ENCODE measurements around the gene REELD1.

REELD1 gene

DNA sequence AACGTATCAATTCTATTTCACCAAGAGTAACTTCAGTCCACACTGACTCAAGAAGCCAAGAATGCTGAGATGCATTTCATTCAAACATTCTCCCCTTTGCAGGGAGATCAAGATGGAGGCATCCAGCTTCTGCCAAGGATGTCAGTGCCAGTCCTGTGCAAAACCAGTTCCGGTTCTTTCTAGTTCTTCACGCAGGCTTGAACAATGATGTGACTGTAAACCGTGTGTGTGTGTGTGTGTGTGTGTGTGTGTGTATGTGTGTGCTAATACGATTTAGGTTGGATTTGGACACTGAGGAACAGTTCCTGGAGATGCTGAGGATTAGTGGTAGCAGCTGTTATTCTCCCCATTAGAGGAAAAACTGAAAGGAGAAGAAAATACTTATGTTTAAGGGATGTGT lies at the start of gene REELD1:
Gene REELD1, plus strand, starts transcription at position 301 of the 400 bp plus-strand sequence. CDS start 2,415 bp downstream, outside the sequence.
- Histone ChIP-seq H3K27ac (ENCODE audit: extremely low read depth, low read depth, low read length) (no peak within 1 kb of the TSS), H3K4me1 (ENCODE audit: control insufficient read depth, insufficient read depth, low read length) (no peaks in the 10 kb centered on the region)
- POLR2A ChIA-PET, result no interaction called here

DNA sequence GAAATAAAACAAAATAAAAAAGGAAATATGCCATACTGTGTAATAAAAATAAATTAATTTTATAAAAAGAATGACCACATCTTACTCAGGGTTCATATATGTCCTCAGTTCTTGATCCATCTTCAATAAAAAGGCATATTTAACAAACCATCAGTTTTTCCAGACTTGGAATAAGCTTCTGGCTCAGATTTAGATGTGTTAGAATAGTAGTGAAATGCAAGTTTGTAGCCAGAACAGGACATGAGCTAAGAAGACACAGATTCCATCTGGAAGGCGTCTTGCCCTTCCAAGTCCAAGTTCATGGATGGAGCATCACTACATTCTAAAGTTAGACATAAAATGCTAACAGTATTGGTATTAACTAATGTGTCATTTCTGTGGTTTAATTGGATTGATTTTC lies 49.1 kb upstream of the REELD1 start:
- H3K36me3 ChIP-seq (ENCODE audit: control insufficient read depth in 2 of 2, insufficient read depth in 1 of 2, low read length in 2 of 2), result no peaks in the 10 kb centered on the region
- H3K9me3 ChIP-seq (ENCODE audit: control insufficient read depth, insufficient read depth, low read depth, low read length), result no peaks in the 10 kb centered on the region
- H3K27ac ChIP-seq (ENCODE audit: extremely low read depth, low read depth, low read length), result no peak overlapping the region
- no peak for TF ChIP-seq ZNF175 (tag by site-specific recombination; IDR thresholded peaks at IDR 0.05)
- no peak for TF ChIP-seq PRDM1 (tag by site-specific recombination; IDR thresholded peaks at IDR 0.05)
- TF ChIP-seq, protein P1, sequence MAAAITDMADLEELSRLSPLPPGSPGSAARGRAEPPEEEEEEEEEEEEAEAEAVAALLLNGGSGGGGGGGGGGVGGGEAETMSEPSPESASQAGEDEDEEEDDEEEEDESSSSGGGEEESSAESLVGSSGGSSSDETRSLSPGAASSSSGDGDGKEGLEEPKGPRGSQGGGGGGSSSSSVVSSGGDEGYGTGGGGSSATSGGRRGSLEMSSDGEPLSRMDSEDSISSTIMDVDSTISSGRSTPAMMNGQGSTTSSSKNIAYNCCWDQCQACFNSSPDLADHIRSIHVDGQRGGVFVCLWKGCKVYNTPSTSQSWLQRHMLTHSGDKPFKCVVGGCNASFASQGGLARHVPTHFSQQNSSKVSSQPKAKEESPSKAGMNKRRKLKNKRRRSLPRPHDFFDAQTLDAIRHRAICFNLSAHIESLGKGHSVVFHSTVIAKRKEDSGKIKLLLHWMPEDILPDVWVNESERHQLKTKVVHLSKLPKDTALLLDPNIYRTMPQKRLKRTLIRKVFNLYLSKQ (tag by site-specific recombination; IDR thresholded peaks at IDR 0.05; ENCODE audit: borderline replicate concordance), result no peak
- no peak for TF ChIP-seq ZFP37 (tag by site-specific recombination; IDR thresholded peaks at IDR 0.05)
- no peak for TF ChIP-seq ZNF571 (tag by site-specific recombination; IDR thresholded peaks at IDR 0.05)
- TF ChIP-seq ZNF24 (tag by site-specific recombination; IDR thresholded peaks at IDR 0.05), result no peak
- TF ChIP-seq ZNF169 (tag by site-specific recombination; IDR thresholded peaks at IDR 0.05), result no peak
- TF ChIP-seq ZNF658 (tag by site-specific recombination; IDR thresholded peaks at IDR 0.05), result no peak
- TF ChIP-seq MEIS1 (CRISPR knock-in tag; IDR thresholded peaks at IDR 0.05; ENCODE audit: borderline replicate concordance), result no peak
- TF ChIP-seq ZEB2 (tag by site-specific recombination; IDR thresholded peaks at IDR 0.05), result no peak
- TF ChIP-seq ZNF157 (tag by site-specific recombination; IDR thresholded peaks at IDR 0.05), result no peak
- TF ChIP-seq, protein P2, sequence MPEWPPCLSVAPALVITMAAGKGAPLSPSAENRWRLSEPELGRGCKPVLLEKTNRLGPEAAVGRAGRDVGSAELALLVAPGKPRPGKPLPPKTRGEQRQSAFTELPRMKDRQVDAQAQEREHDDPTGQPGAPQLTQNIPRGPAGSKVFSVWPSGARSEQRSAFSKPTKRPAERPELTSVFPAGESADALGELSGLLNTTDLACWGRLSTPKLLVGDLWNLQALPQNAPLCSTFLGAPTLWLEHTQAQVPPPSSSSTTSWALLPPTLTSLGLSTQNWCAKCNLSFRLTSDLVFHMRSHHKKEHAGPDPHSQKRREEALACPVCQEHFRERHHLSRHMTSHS (tag by site-specific recombination; IDR thresholded peaks at IDR 0.05), result no peak
- no peak for TF ChIP-seq MZF1 (tag by site-specific recombination; IDR thresholded peaks at IDR 0.05; ENCODE audit: borderline replicate concordance)
- no peaks in the 10 kb centered on the region for H3K4me1 ChIP-seq (ENCODE audit: control insufficient read depth, insufficient read depth, low read length)
- CTCF ChIA-PET, result no interaction called here
- POLR2A ChIA-PET, result no interaction called here
- no peak overlapping the region for H3K4me3 ChIP-seq (ENCODE audit: low read depth, low read length)

More for the DNA sequence above, at the start of gene REELD1:
- Histone ChIP-seq H3K9me3 (ENCODE audit: control insufficient read depth, insufficient read depth, low read depth, low read length) (no peaks in the 10 kb centered on the region), H3K36me3 (ENCODE audit: control insufficient read depth in 2 of 2, insufficient read depth in 1 of 2, low read length in 2 of 2) (no peaks in the 10 kb centered on the region), H3K4me3 (ENCODE audit: low read depth, low read length) (no peak within 1 kb of the TSS)
- TF ChIP-seq ZNF37A (tag by site-specific recombination; IDR thresholded peaks at IDR 0.05), result no peak
- no peak for TF ChIP-seq ZNF629 (tag by site-specific recombination; IDR thresholded peaks at IDR 0.05)
- no peak for TF ChIP-seq ZNF623 (tag by site-specific recombination; IDR thresholded peaks at IDR 0.05)
- TF ChIP-seq ZFP69B (tag by site-specific recombination; IDR thresholded peaks at IDR 0.05), result no peak
- no peak for TF ChIP-seq ZNF558 (tag by site-specific recombination; IDR thresholded peaks at IDR 0.05)
- TF ChIP-seq, protein P3, sequence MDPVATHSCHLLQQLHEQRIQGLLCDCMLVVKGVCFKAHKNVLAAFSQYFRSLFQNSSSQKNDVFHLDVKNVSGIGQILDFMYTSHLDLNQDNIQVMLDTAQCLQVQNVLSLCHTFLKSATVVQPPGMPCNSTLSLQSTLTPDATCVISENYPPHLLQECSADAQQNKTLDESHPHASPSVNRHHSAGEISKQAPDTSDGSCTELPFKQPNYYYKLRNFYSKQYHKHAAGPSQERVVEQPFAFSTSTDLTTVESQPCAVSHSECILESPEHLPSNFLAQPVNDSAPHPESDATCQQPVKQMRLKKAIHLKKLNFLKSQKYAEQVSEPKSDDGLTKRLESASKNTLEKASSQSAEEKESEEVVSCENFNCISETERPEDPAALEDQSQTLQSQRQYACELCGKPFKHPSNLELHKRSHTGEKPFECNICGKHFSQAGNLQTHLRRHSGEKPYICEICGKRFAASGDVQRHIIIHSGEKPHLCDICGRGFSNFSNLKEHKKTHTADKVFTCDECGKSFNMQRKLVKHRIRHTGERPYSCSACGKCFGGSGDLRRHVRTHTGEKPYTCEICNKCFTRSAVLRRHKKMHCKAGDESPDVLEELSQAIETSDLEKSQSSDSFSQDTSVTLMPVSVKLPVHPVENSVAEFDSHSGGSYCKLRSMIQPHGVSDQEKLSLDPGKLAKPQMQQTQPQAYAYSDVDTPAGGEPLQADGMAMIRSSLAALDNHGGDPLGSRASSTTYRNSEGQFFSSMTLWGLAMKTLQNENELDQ (tag by site-specific recombination; IDR thresholded peaks at IDR 0.05; ENCODE audit: low read depth), result no peak
- TF ChIP-seq, protein P4, sequence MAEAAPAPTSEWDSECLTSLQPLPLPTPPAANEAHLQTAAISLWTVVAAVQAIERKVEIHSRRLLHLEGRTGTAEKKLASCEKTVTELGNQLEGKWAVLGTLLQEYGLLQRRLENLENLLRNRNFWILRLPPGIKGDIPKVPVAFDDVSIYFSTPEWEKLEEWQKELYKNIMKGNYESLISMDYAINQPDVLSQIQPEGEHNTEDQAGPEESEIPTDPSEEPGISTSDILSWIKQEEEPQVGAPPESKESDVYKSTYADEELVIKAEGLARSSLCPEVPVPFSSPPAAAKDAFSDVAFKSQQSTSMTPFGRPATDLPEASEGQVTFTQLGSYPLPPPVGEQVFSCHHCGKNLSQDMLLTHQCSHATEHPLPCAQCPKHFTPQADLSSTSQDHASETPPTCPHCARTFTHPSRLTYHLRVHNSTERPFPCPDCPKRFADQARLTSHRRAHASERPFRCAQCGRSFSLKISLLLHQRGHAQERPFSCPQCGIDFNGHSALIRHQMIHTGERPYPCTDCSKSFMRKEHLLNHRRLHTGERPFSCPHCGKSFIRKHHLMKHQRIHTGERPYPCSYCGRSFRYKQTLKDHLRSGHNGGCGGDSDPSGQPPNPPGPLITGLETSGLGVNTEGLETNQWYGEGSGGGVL (tag by site-specific recombination; IDR thresholded peaks at IDR 0.05), result no peak
- TF ChIP-seq ZNF274 (IDR thresholded peaks at IDR 0.05; ENCODE audit: low read length), result no peak
- no peak for TF ChIP-seq ZNF274 (tag by site-specific recombination; IDR thresholded peaks at IDR 0.05; ENCODE audit: borderline replicate concordance)
- no peak for TF ChIP-seq ZNF571 (tag by site-specific recombination; IDR thresholded peaks at IDR 0.05)
- TF ChIP-seq, protein P5, sequence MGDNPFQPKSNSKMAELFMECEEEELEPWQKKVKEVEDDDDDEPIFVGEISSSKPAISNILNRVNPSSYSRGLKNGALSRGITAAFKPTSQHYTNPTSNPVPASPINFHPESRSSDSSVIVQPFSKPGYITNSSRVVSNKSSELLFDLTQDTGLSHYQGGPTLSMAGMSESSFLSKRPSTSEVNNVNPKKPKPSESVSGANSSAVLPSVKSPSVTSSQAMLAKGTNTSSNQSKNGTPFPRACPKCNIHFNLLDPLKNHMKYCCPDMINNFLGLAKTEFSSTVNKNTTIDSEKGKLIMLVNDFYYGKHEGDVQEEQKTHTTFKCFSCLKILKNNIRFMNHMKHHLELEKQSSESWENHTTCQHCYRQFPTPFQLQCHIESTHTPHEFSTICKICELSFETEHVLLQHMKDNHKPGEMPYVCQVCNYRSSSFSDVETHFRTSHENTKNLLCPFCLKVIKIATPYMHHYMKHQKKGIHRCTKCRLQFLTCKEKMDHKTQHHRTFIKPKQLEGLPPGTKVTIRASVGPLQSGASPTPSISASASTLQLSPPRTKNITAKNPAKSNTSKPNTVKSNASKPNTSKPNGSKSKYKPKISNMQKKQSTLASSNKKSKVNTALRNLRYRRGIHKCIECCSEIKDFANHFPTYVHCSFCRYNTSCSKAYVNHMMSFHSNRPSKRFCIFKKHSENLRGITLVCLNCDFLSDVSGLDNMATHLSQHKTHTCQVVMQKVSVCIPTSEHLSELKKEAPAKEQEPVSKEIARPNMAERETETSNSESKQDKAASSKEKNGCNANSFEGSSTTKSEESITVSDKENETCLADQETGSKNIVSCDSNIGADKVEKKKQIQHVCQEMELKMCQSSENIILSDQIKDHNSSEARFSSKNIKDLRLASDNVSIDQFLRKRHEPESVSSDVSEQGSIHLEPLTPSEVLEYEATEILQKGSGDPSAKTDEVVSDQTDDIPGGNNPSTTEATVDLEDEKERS (tag by site-specific recombination; IDR thresholded peaks at IDR 0.05), result no peak
- no peak for TF ChIP-seq ZNF776 (tag by site-specific recombination; IDR thresholded peaks at IDR 0.05; ENCODE audit: borderline replicate concordance)
- no peak for TF ChIP-seq HOXD13 (CRISPR knock-in tag; IDR thresholded peaks at IDR 0.05; ENCODE audit: borderline replicate concordance)
- TF ChIP-seq ZNF23 (tag by site-specific recombination; IDR thresholded peaks at IDR 0.05; ENCODE audit: borderline replicate concordance), result no peak
- TF ChIP-seq ZNF654 (tag by site-specific recombination; IDR thresholded peaks at IDR 0.05; ENCODE audit: low read depth), result no peak
- TF ChIP-seq IKZF3 (tag by site-specific recombination; IDR thresholded peaks at IDR 0.05), result no peak
- TF ChIP-seq ZNF202 (tag by site-specific recombination; IDR thresholded peaks at IDR 0.05; ENCODE audit: borderline replicate concordance), result no peak
- CTCF ChIA-PET, result interaction anchor here (0.6 to 2.0 kb wide), 2 partner anchors 10 to 407 kb away, joined by 3 to 6 read pairs; no protein-coding TSS in a partner anchor
